ENCODE data around the gene NTSR1.

The NTSR1 gene

GRCh38 chr20:62792182-62792939 lies 83.7 kb downstream of the NTSR1 start:
- DNase-seq = no peak

GRCh38 chr20:62792940-62793756 lies 84.5 kb downstream of the NTSR1 start:
- DNase-seq = no peak

DNA sequence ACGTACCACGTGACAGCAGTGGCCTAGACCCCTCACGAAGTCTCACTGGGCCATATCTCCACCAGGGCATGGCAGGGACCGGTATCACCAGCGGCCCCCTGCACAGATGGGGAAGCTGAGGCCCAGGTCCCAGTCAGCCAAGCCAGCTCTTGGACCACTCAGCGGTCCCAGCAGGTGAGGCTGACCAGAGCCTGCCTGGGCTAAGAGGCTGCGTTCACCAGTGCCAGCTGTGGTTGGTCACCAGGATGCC lies 85.0 kb downstream of the NTSR1 start:
- DNase-seq = no peak

DNA sequence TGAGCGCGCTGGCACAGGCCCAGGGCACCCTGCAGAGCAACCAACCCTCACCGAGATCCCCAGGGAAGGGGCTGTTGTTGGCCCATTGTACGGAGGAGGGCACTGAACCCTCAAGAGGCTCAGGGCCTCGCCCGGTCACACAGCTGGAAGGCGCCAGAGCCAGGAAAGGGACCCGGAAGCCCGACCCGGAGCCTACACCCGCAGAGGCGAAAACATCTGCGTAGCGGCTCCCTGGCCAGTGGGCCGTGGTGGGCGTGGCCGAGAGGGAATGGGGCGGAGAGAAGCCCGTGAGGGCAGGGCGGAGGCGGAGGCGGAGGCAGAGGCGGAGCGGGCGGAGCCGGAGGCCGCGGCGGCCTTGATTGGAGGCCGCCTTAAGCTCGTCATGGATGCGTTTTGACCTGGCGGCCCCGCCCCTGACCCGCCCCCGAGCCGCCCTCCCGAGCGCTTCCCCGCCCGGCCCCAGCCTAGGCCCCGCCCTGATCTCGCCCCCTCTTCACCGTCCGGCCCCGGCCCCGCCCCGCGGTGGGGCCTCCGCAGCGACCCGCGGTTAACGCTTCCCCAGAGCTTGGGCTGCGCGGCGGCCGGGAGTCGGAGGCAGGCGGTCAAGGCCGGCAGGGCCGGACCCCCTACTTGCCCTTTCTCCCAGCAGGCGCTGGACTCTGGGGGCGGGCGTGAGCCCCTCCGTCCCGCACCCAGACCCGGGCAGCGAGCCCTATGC lies 85.5 kb downstream of the NTSR1 start:
- DNase-seq = peak; percentile 79

- no peak for DNase-seq
Measured at GRCh38 chr20:62795023-62795761, 86.6 kb downstream of the NTSR1 start.

GRCh38 chr20:62796699-62797491 lies 88.3 kb downstream of the NTSR1 start:
- no peak for DNase-seq

DNA sequence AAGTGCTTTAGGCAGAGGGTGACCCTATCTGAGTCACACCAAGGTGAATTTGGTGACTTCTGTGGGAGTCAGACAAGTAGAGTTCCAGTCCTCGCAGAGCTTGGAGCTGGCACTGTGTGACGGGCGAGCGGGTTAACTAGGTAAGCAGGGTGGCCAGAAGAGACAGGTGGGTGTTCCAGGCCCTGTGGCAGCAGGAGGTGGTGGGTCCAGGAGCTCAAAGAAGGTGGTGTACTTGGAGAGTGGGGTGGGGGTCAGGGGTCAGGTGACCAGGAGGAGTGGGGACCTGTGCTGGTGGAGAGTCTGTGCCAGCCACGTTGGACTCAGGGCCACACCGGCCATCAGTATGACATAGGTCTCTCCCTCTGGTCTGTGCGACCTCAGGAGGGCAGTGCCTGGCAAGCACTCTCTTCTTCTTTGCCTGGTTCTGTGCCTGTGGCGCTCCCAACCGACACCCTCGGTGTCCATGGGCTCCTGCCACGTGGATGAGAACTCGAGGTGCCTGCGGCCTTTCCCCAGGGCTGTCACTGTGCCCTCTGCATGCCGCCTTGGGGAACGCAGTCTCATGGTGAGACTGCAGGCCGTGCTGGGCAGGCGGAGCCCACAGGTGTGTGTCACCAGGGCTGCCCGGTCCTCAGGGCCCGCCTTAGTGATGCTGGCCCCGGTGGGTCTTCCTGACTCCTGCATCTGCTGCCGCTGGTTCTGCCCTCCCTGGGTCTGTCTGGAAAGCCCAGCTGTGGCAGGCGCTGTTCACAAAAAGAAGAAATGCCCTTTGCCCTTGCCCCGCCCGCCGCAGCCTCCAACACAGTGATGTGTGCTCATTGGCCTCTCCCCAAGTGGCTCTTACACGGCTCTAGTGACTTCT lies 89.3 kb downstream of the NTSR1 start:
- no peak for DNase-seq

GRCh38 chr20:62799036-62799435 lies 90.4 kb downstream of the NTSR1 start:
- no peak for DNase-seq

DNA sequence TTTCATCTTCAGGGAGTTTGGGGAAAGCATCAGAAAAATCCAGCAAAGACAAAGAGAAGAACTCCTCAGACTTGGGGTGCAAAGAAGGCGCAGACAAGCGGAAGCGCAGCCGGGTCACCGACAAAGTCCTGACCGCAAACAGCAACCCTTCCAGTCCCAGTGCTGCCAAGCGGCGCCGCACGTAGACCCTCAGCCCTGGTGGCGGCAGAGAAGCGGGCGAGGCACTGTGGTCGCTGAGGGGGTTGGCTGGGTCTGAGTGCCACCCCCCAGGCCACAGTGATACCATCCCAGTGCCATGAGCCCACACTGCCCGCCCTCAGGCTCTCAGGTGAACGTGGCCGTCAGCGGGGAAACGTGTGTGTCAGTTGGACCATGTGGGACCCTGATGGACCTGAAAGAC lies 90.8 kb downstream of the NTSR1 start:
- no peak for DNase-seq

DNA sequence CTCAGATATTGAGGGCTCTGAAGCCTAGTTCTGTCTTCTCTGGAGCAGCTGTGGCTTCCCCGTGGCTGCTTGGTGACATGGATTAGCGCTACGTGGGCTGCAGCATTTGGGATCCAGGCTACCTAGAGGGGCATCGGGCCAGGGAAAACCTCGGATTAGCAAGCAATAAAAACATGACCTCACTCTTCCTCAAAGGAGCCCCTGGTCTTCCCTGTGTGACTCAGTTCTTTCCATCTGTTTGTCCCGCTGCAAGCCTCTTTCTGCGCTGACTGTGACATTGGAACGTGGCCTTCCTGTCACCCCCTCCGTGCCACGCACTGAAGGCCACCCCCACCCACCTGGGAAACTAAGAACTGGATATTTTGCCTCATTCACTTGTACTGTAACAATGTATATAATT lies 91.2 kb downstream of the NTSR1 start:
- no peak for DNase-seq

DNA sequence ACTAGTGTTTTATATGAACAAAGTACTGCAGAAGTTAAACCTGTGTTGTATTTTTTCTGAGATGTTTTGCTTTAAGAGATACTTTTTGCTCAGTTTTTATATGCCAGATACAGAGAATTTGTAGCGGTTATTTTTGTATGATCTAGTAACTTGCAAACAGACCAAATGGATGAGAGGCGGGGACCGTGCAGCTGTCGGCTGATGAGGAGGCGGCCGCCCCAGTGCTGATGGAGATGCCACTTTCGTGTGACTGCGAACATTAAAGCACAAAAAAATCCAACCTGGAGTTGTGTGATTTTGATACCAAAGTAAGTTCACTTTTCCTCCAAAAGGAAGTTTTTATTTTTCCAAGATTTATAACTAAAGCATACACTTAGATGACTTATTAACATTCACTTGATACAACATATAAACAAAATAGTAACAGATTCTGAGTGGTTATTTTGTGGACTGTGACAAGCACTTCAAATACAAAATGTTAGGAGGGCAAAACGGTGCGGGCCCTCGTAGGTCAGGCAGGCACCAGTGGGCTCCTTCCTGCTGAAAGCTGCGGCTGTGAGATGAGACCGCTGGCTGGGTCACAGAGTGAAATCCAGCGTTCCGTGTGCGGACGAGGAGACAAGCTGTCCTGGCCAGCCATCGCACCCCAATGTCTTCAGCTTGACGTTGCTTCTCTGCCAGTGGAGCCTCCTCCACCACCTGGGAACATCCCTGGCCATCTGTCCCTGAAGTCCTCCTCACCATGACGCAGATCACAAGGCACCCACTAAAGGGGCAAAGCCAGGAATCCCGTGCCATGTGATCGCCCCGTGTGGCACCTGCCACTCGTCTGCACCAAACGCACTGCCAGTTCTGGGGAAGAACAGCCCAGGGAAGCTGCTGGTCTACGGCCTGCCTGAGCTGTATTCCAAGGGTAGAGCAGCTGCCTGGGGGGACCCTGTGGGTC lies 92.0 kb downstream of the NTSR1 start:
- no peak for DNase-seq

- no peak for DNase-seq
Measured at GRCh38 chr20:62801284-62802010, 92.8 kb downstream of the NTSR1 start.

DNA sequence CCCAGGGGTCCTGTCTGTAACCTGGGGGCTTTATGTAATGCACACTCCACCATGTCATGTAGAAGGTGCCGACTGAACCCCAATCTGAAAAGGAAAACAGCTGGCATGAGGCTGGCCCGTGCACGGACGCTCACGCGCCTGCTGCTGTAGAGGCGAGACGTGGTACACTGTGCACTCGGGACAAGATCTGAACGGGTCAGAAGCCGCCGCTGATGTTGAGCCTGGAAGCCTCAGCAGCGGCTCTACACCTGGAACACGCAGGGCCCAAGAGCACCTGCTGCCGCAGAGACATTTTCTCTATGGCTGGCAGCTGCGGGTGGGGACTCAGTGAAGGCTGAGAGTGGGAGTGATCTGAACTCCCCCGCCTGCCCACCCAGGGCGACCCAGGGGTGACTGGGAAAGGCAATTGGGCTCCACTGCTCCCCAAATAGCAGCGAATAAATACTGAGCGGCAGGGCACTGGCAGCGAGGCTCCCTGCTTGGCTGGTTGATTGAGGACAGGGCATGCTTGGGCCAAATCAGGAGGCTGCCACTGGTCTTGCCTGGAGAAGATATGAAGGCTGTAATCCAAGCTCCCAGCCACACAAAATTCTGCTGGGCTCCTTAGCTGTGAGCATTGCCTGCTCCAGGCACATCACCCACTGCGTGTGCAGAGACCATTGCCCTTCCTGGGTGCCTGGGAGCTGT lies 93.5 kb downstream of the NTSR1 start:
- no peak for DNase-seq

DNA sequence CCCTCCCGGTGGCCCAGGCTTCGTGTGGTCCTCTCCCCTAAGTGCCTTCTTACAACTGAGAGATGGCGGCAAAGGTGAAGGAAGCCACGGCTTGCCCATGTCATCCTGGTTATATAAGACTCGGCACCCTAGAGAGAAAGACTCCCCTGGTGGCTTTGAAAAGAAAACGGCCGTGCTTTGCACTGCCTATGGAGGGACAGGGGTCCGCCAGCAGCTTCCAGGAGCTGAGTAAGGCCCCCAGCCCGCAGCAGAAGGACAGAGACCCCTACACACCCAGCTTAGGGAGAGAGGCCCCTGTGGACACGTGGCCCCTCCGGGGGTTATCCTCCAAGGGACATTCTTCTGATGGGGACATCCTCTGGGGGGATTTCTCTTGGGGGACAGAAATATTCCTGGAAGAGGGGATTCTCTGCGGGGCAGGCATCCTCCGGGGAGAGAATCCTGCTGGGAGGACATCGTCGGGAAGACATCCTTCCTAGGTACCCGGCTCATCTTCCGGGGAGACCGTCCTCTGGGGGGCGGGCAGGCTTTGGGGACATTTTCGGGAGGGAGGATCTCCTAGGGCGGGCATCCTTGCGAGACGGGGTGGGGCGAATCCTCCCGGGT lies 95.5 kb downstream of the NTSR1 start:
- DNase-seq = no peak

DNA sequence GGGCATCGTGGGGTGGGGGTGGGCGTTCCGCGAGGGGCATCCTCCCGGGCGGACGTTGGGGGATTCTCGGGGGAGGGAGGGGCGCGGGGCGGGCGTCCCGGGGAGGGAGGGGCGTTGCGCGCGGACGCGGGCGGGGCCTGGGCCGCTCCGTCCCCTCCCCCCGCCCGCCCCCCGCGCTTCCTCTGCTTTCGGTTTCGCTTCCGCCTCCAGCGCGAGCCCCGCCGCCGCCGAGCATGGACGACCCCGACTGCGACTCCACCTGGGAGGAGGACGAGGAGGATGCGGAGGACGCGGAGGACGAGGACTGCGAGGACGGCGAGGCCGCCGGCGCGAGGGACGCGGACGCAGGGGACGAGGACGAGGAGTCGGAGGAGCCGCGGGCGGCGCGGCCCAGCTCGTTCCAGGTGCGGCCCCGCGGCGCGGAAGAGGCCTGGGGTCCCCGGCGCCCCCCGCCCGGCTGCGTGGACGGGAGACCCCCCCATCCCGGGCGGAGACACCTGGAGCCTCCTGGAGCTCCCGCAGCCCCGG lies 96.1 kb downstream of the NTSR1 start, which contains the start of gene OGFR:
OGFR (plus strand) TSS at position 209 of the 528 bp plus-strand sequence; CDS start at position 234, 25 bp downstream.
- DNase-seq = no peak

- DNase-seq = no peak
Measured at GRCh38 chr20:62805155-62805710, 96.6 kb downstream of the NTSR1 start.

- no peak for DNase-seq
Measured at GRCh38 chr20:62805711-62806382, 97.2 kb downstream of the NTSR1 start.

Measured in NCI-H1048 (cell line).